H9 (cell line): ENCODE results near the gene CFAP107. TPM values are rescaled to one million over a fixed set of nuclear protein-coding genes. Genes with fewer than 3 reads are reported as not detected.
"Not testable (repeated sequence)": the region's sequence is repeated elsewhere in the genome, so short reads cannot be mapped to it uniquely, and the experiment has no call there.

ENCODE experiments used
- DNase-seq: peaks from one replicate; pipeline ENCODE4 v3.0.0-alpha.2; 2017
- H2AFZ ChIP-seq: one replicate; pipeline ENCODE4 v1.6.1; 2013; ENCODE audit warnings: mild to moderate bottlenecking, low read length, control low read depth, moderate library complexity
- H2AK5ac ChIP-seq: 2 replicates; pipeline ENCODE4 v1.6.1; 2013; ENCODE audit warnings: low read length, control low read depth, mixed read lengths; ENCODE audit not compliant: insufficient read length
- H2BK120ac ChIP-seq: one replicate; pipeline ENCODE4 v1.6.1; 2013; ENCODE audit warnings: low read depth, mild to moderate bottlenecking, low read length, control low read depth, inconsistent platforms; ENCODE audit not compliant: poor library complexity, severe bottlenecking
- H2BK12ac ChIP-seq: 2 replicates; pipeline ENCODE4 v1.6.1; 2013; ENCODE audit warnings: low read length, control low read depth, mixed read lengths, low read depth; ENCODE audit not compliant: insufficient read length
- H2BK15ac ChIP-seq: 2 replicates; pipeline ENCODE4 v1.6.1; 2013; ENCODE audit warnings: low read depth, low read length, control low read depth
- H2BK20ac ChIP-seq: one replicate; pipeline ENCODE4 v1.6.1; 2013; ENCODE audit warnings: low read depth, mild to moderate bottlenecking, low read length, control low read depth, inconsistent platforms; ENCODE audit not compliant: poor library complexity, severe bottlenecking
- H2BK5ac ChIP-seq: 2 replicates; pipeline ENCODE4 v1.6.1; 2013; ENCODE audit warnings: low read length, control low read depth, mixed read lengths; ENCODE audit not compliant: insufficient read length
- H3K14ac ChIP-seq: 2 replicates; pipeline ENCODE4 v1.6.1; 2013; ENCODE audit warnings: low read length, control low read depth; ENCODE audit not compliant: insufficient read depth
- H3K18ac ChIP-seq: 2 replicates; pipeline ENCODE4 v1.6.1; 2013; ENCODE audit warnings: low read depth, mild to moderate bottlenecking, mixed read lengths, low read length, control low read depth; ENCODE audit not compliant: insufficient read length
- H3K23ac ChIP-seq: 2 replicates; pipeline ENCODE4 v1.6.1; 2013; ENCODE audit warnings: low read length, control low read depth, mixed read lengths, low read depth; ENCODE audit not compliant: insufficient read length
- H3K23me2 ChIP-seq: 2 replicates; pipeline ENCODE4 v1.6.1; 2013; ENCODE audit warnings: low read depth, mild to moderate bottlenecking, mixed read lengths, low read length, control low read depth; ENCODE audit not compliant: insufficient read length, poor library complexity, severe bottlenecking
- H3K27ac ChIP-seq: 2 replicates; pipeline ENCODE4 v1.5.1; 2013; ENCODE audit warnings: low read length, control low read depth, mixed read lengths, low read depth; ENCODE audit not compliant: insufficient read length
- H3K27me3 ChIP-seq: 2 replicates; pipeline ENCODE4 v1.6.1; 2013; ENCODE audit warnings: low read length, control low read depth, inconsistent platforms; ENCODE audit not compliant: insufficient read depth
- H3K4ac ChIP-seq: 2 replicates; pipeline ENCODE4 v1.6.1; 2013; ENCODE audit warnings: low read depth, mild to moderate bottlenecking, control low read depth, inconsistent platforms, low read length, moderate library complexity
- H3K4me1 ChIP-seq: 2 replicates; pipeline ENCODE4 v1.6.1; 2013; ENCODE audit warnings: low read length, control low read depth, inconsistent platforms; ENCODE audit not compliant: insufficient read depth
- H3K4me2 ChIP-seq: 2 replicates; pipeline ENCODE4 v1.6.1; 2013; ENCODE audit warnings: low read length, control low read depth, mixed read lengths; ENCODE audit not compliant: insufficient read length, insufficient read depth
- H3K56ac ChIP-seq: 2 replicates; pipeline ENCODE4 v1.6.1; 2013; ENCODE audit warnings: low read depth, mild to moderate bottlenecking, mixed read lengths, low read length, control low read depth; ENCODE audit not compliant: insufficient read length
- H3K79me1 ChIP-seq: 2 replicates; pipeline ENCODE4 v1.6.1; 2013; ENCODE audit warnings: low read depth, mild to moderate bottlenecking, moderate library complexity, low read length, control low read depth, inconsistent platforms; ENCODE audit not compliant: insufficient read depth, poor library complexity, severe bottlenecking
- H3K79me2 ChIP-seq: 2 replicates; pipeline ENCODE4 v1.6.1; 2013; ENCODE audit warnings: low read length, control low read depth, inconsistent platforms; ENCODE audit not compliant: insufficient read depth
- H3K9ac ChIP-seq: 2 replicates; pipeline ENCODE4 v1.6.1; 2013; ENCODE audit warnings: low read length, control low read depth, mixed read lengths; ENCODE audit not compliant: insufficient read length; ENCODE audit errors: extremely low read depth
- H3K9me3 ChIP-seq: one replicate; pipeline ENCODE4 v1.6.1; 2013; ENCODE audit warnings: low read depth, low read length, inconsistent platforms; ENCODE audit not compliant: control insufficient read depth
- H3T11ph ChIP-seq: one replicate; pipeline ENCODE4 v1.6.1; 2013; ENCODE audit warnings: mild to moderate bottlenecking, low read length, control low read depth, inconsistent platforms
- H4K20me1 ChIP-seq: one replicate; pipeline ENCODE4 v1.6.1; 2013; ENCODE audit not compliant: control insufficient read depth, insufficient read length, insufficient read depth
- H4K5ac ChIP-seq: 2 replicates; pipeline ENCODE4 v1.6.1; 2013; ENCODE audit warnings: low read depth, mild to moderate bottlenecking, mixed read lengths, low read length, control low read depth; ENCODE audit not compliant: insufficient read length
- H4K8ac ChIP-seq: replicated peaks from 2 replicates; pipeline ENCODE4 v1.6.1; 2013; ENCODE audit warnings: low read length, control low read depth, mixed read lengths, low read depth; ENCODE audit not compliant: insufficient read length
- H4K91ac ChIP-seq: 2 replicates; pipeline ENCODE4 v1.6.1; 2013; ENCODE audit warnings: low read depth, mild to moderate bottlenecking, moderate library complexity, mixed read lengths, low read length, control low read depth; ENCODE audit not compliant: insufficient read length
- H3K27ac Mint-ChIP-seq, 3 experiments: 2 replicates in 2 of 3; 3 replicates in 1 of 3; pipeline ENCODE4 v1.8.0; 2020 to 2021; ENCODE audit warnings: mixed read lengths in 3 of 3, mild to moderate bottlenecking in 1 of 3, moderate library complexity in 1 of 3
- H3K27me3 Mint-ChIP-seq: 2 replicates; pipeline ENCODE4 v1.8.0; 2021; ENCODE audit warnings: low read depth, mild to moderate bottlenecking, moderate library complexity, mixed read lengths
- H3K36me3 Mint-ChIP-seq, 3 experiments: 2 replicates in 2 of 3; 3 replicates in 1 of 3; pipeline ENCODE4 v1.8.0; 2020 to 2021; ENCODE audit warnings: low read depth in 3 of 3, mixed read lengths in 3 of 3; ENCODE audit not compliant: insufficient read depth in 1 of 3
- H3K4me1 Mint-ChIP-seq, 2 experiments: 2 replicates each; pipeline ENCODE4 v1.8.0; 2020; ENCODE audit warnings: mixed read lengths in 2 of 2
- H3K4me3 Mint-ChIP-seq, 2 experiments: 2 replicates in 1 of 2; 3 replicates in 1 of 2; pipeline ENCODE4 v1.8.0; 2020 to 2021; ENCODE audit warnings: mild to moderate bottlenecking in 2 of 2, mixed read lengths in 2 of 2, moderate library complexity in 1 of 2
- H3K9me3 Mint-ChIP-seq, 2 experiments: 2 replicates in 1 of 2; 3 replicates in 1 of 2; pipeline ENCODE4 v1.8.0; 2020; ENCODE audit warnings: mild to moderate bottlenecking in 2 of 2, mixed read lengths in 2 of 2, moderate library complexity in 1 of 2
- CTCF ChIP-seq: fragments of 200-600 bp; sonication (generic); conservative IDR thresholded peaks from 3 replicates; pipeline ENCODE4 v1.8.0; 2021; ENCODE audit warnings: antibody characterized with exemption, mild to moderate bottlenecking
- WGBS: extraction: QIAGEN DNeasy Blood & Tissue Kit; methylation state at CpG from one replicate; pipeline ENCODE4 v1.1.7; 2013; ENCODE audit warnings: missing lambda C conversion rate, low lambda C conversion rate, mixed read lengths; ENCODE audit not compliant: insufficient read length; ENCODE audit errors: extremely low coverage; 5-methylcytosine and 5-hydroxymethylcytosine counted together
- total RNA-seq: library from RNA; stranded (reverse); gene quantifications from 2 replicates; pipeline ENCODE4 v1.2.1, GENCODE V29; 2021

Gene CFAP107
- total RNA-seq, 1 experiment from 2014 or later, result not detected

DNA sequence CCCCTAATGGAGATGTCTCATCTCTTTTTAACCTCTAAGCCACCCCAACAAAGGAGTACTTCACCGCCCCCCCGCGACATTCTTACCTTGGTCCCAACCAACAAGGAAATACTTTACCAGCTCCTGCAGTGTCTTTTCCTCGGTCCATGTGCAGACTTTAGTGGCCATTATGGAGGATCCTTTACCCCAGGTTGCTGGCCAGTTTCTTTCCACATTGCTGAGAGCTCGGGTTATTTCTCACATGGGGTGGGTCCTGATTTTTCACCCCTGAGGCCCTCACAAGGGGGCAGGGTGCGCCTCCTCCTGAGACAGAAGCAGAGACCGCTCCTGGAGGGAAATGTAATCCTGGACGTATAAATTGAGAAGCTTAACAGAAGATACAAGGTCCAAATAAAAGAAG is 33.1 kb upstream of the CFAP107 start:
- H4K91ac ChIP-seq, result no peak overlapping the region
- no peaks in the 10 kb centered on the region for H3K27me3 ChIP-seq
- no peak overlapping the region for H3T11ph ChIP-seq
- no peaks in the 10 kb centered on the region for H3K79me1 ChIP-seq
- no peak overlapping the region for H2BK12ac ChIP-seq
- H4K20me1 ChIP-seq, result no peaks in the 10 kb centered on the region
- Mint-ChIP-seq H3K27ac (peak overlapping the region in 1 of 3 experiments; percentile 84; a peak in 3 of 7 replicates), H3K27me3 (no peaks in the 10 kb centered on the region), H3K4me1 (peaks cover 62 to 63% of the 10 kb centered on the region in 2 experiments), H3K36me3 (no peaks in the 10 kb centered on the region; a peak in 1 of 7 replicates), H3K4me3 (no peak overlapping the region), H3K9me3 (no peaks in the 10 kb centered on the region)
- 0 out of 2 replicates have a peak overlapping the region, but pooled peaks have one; percentile 29 for H3K14ac ChIP-seq
- H3K9ac ChIP-seq, result no peak overlapping the region
- H3K4ac ChIP-seq, result no peak overlapping the region
- no peak overlapping the region for H3K18ac ChIP-seq
- H3K4me2 ChIP-seq, result no peak overlapping the region
- no peak overlapping the region for H4K5ac ChIP-seq
- H2BK15ac ChIP-seq, result no peak overlapping the region
- H4K8ac ChIP-seq, result no peak overlapping the region
- WGBS, result no CpG with 5 or more reads among the region's 8 CpGs
- no peak overlapping the region for H2AK5ac ChIP-seq
- H3K27ac ChIP-seq, result no peak overlapping the region
- TF ChIP-seq CTCF, result no peak
- H2AFZ ChIP-seq, result no peak overlapping the region
- no peak for DNase-seq
- H3K4me1 ChIP-seq, result peaks cover 20% of the 10 kb centered on the region; the same call in 1 of the 2 replicates
- H2BK20ac ChIP-seq, result peak overlapping the region; percentile 99
- no peaks in the 10 kb centered on the region for H3K9me3 ChIP-seq
- no peak overlapping the region for H3K23ac ChIP-seq
- H3K23me2 ChIP-seq, result no peaks in the 10 kb centered on the region
- H2BK5ac ChIP-seq, result no peak overlapping the region
- H3K79me2 ChIP-seq, result no peaks in the 10 kb centered on the region
- peak overlapping the region; percentile 29 for H2BK120ac ChIP-seq
- no peak overlapping the region for H3K56ac ChIP-seq

- H3K18ac ChIP-seq, result peak overlapping the region; percentile 19
- not testable (repeated sequence) for H3K79me1 ChIP-seq, H4K5ac ChIP-seq, H4K20me1 ChIP-seq, H4K91ac ChIP-seq, H3K4me2 ChIP-seq, H2BK12ac ChIP-seq, H3K9me3 ChIP-seq, H2AFZ ChIP-seq, H3K27me3 ChIP-seq, H2BK15ac ChIP-seq, H3K36me3 Mint-ChIP-seq, H3K27ac ChIP-seq, H3K4ac ChIP-seq, H3K14ac ChIP-seq, H3K23me2 ChIP-seq, H2AK5ac ChIP-seq, H3K23ac ChIP-seq, H3K56ac ChIP-seq, H2BK5ac ChIP-seq, H3K79me2 ChIP-seq, H3K9ac ChIP-seq, H3T11ph ChIP-seq, H4K8ac ChIP-seq, H3K27me3 Mint-ChIP-seq, H3K9me3 Mint-ChIP-seq, H2BK20ac ChIP-seq
- peaks cover 20% of the 10 kb centered on the region; the same call in 1 of the 2 replicates for H3K4me1 ChIP-seq
- Mint-ChIP-seq H3K27ac (peak overlapping the region in 2 of 3 experiments; percentile 91 to 93; a peak in 5 of 7 replicates), H3K4me3 (peak overlapping the region in 1 of 2 experiments; percentile 54; a peak in 2 of 5 replicates), H3K4me1 (peaks cover 64% of the 10 kb centered on the region in 2 experiments)
- no CpG with 5 or more reads among the region's 5 CpGs for WGBS
- DNase-seq, result peak; percentile 63
- peak overlapping the region; percentile 4 for H2BK120ac ChIP-seq
Observed at GRCh38 chr1:12713651-12714050, 32.3 kb upstream of the CFAP107 start.
